NT2/D1 (cell line): ENCODE measurements around the gene FZR1.

Source experiments
- YY1 ChIP-seq: IDR thresholded peaks from 2 replicates; pipeline ENCODE4 v1.6.1; 2011; ENCODE audit not compliant: insufficient read length, insufficient read depth
- ZNF274 ChIP-seq: IDR thresholded peaks from 2 replicates; pipeline ENCODE4 v1.6.1; 2011; ENCODE audit warnings: mild to moderate bottlenecking, low read depth, low read length

- TF ChIP-seq ZNF274 (no peak), YY1 (peak; percentile 93)
These were observed 5.5 kb upstream of the FZR1 start, which contains the start of gene DOHH for GRCh38 chr19:3500429-3501101.
